Esophagus squamous epithelium (tissue), 4 donors: ENCODE measurements around the gene SNX27.

ENCODE experiments used
- POLR2A ChIP-seq, 4 donors: fragments of 450-650 bp; IDR thresholded peaks; one replicate each; pipeline ENCODE4 v1.6.1; 2017; ENCODE audit warnings: antibody characterized with exemption in 4 of 4, mild to moderate bottlenecking in 4 of 4, moderate library complexity in 3 of 4
- TF ChIP-seq, protein P1 (sequence below), 6 experiments: fragments of 450-650 bp in 4 of 6; fragments of 200-600 bp in 2 of 6; sonication (generic) in 2 of 6; IDR thresholded peaks; one replicate each; pipeline ENCODE4 v1.5.1; 2016 to 2019; ENCODE audit warnings: antibody characterized with exemption in 6 of 6, mild to moderate bottlenecking in 4 of 6, moderate library complexity in 4 of 6

DNA sequence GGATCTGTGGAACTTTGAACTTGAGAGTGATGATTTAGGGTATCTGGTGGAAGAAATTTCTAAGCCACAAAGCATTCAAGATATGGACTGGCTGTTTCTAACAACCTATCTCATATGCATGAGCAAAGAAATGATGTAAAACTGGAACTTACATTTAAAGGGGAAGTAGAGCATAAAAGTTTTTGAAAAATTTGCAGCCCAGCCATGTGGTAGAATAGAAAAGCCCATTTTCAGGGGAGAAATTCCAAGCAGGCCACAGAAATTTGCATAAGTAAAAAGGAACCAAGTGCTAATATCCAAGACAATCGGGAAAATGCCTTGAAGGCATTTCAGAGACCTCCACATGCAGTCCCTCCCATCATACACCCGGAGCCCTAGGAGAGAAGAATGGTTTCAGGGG, 125.2 kb downstream of the SNX27 start:
- TF ChIP-seq, protein P1, sequence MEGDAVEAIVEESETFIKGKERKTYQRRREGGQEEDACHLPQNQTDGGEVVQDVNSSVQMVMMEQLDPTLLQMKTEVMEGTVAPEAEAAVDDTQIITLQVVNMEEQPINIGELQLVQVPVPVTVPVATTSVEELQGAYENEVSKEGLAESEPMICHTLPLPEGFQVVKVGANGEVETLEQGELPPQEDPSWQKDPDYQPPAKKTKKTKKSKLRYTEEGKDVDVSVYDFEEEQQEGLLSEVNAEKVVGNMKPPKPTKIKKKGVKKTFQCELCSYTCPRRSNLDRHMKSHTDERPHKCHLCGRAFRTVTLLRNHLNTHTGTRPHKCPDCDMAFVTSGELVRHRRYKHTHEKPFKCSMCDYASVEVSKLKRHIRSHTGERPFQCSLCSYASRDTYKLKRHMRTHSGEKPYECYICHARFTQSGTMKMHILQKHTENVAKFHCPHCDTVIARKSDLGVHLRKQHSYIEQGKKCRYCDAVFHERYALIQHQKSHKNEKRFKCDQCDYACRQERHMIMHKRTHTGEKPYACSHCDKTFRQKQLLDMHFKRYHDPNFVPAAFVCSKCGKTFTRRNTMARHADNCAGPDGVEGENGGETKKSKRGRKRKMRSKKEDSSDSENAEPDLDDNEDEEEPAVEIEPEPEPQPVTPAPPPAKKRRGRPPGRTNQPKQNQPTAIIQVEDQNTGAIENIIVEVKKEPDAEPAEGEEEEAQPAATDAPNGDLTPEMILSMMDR (IDR thresholded peaks at IDR 0.05): no peak
- no peak for TF ChIP-seq POLR2A (IDR thresholded peaks at IDR 0.05)
